ENCODE measurements around the gene BRICD5.

Gene BRICD5

DNA sequence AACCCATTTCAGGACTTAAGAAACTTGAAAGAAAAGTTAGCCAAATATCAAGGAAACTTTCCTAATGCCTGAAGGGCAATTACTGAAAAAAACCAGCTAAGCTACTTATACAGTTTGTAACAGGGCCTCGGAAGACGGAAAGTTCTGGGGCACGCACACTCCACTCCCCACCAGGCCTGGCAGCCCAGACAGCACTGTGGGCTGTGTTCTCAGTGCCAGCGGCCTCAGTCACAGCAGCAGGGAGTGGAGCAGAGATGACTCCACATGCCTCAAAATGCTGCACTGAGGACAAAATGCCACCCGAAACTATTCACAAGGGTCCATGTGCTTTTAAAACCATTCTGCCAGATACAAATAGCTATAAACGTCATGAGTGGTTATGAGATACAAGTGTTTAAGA, 47.1 kb upstream of the BRICD5 start:
- Histone ChIP-seq H3K4me3 (ENCODE audit: low read depth, low read length) (no peak overlapping the region), H3K9me3 (ENCODE audit: control insufficient read depth, insufficient read depth, low read depth, low read length) (no peaks in the 10 kb centered on the region), H3K27ac (ENCODE audit: extremely low read depth, low read depth, low read length) (no peak overlapping the region; the same call in 1 of the 2 replicates), H3K4me1 (ENCODE audit: control insufficient read depth, insufficient read depth, low read length) (no peaks in the 10 kb centered on the region), H3K36me3 (ENCODE audit: control insufficient read depth in 2 of 2, insufficient read depth in 1 of 2, low read length in 2 of 2) (peaks cover 66 to 100% of the 10 kb centered on the region in 2 experiments)
- CTCF ChIA-PET = interaction anchor here (0.6 to 1.0 kb wide), 2 partner anchors 244 to 1805 kb away, joined by 3 read pairs; no protein-coding TSS in a partner anchor
- POLR2A ChIA-PET = interaction anchor here (0.7 kb wide), 1 partner anchor 102 kb away, joined by 3 read pairs; the partner anchor contains the start of gene TRAF7
- TF ChIP-seq, protein P1, sequence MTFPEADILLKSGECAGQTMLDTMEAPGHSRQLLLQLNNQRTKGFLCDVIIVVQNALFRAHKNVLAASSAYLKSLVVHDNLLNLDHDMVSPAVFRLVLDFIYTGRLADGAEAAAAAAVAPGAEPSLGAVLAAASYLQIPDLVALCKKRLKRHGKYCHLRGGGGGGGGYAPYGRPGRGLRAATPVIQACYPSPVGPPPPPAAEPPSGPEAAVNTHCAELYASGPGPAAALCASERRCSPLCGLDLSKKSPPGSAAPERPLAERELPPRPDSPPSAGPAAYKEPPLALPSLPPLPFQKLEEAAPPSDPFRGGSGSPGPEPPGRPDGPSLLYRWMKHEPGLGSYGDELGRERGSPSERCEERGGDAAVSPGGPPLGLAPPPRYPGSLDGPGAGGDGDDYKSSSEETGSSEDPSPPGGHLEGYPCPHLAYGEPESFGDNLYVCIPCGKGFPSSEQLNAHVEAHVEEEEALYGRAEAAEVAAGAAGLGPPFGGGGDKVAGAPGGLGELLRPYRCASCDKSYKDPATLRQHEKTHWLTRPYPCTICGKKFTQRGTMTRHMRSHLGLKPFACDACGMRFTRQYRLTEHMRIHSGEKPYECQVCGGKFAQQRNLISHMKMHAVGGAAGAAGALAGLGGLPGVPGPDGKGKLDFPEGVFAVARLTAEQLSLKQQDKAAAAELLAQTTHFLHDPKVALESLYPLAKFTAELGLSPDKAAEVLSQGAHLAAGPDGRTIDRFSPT (tag by site-specific recombination; IDR thresholded peaks at IDR 0.05) = no peak
- TF ChIP-seq ZNF114 (tag by site-specific recombination; IDR thresholded peaks at IDR 0.05) (no peak), ZNF133 (tag by site-specific recombination; IDR thresholded peaks at IDR 0.05) (no peak), ZNF157 (tag by site-specific recombination; IDR thresholded peaks at IDR 0.05) (no peak), ZNF433 (tag by site-specific recombination; IDR thresholded peaks at IDR 0.05; ENCODE audit: low read depth) (no peak), ZNF555 (tag by site-specific recombination; conservative IDR thresholded peaks at IDR 0.05) (no peak), IKZF3 (tag by site-specific recombination; IDR thresholded peaks at IDR 0.05) (no peak), ZNF776 (tag by site-specific recombination; IDR thresholded peaks at IDR 0.05; ENCODE audit: borderline replicate concordance) (no peak), ZNF843 (tag by site-specific recombination; IDR thresholded peaks at IDR 0.05) (no peak)
- TF ChIP-seq, protein P2, sequence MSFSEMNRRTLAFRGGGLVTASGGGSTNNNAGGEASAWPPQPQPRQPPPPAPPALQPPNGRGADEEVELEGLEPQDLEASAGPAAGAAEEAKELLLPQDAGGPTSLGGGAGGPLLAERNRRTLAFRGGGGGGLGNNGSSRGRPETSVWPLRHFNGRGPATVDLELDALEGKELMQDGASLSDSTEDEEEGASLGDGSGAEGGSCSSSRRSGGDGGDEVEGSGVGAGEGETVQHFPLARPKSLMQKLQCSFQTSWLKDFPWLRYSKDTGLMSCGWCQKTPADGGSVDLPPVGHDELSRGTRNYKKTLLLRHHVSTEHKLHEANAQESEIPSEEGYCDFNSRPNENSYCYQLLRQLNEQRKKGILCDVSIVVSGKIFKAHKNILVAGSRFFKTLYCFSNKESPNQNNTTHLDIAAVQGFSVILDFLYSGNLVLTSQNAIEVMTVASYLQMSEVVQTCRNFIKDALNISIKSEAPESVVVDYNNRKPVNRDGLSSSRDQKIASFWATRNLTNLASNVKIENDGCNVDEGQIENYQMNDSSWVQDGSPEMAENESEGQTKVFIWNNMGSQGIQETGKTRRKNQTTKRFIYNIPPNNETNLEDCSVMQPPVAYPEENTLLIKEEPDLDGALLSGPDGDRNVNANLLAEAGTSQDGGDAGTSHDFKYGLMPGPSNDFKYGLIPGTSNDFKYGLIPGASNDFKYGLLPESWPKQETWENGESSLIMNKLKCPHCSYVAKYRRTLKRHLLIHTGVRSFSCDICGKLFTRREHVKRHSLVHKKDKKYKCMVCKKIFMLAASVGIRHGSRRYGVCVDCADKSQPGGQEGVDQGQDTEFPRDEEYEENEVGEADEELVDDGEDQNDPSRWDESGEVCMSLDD (tag by site-specific recombination; IDR thresholded peaks at IDR 0.05) = no peak
- TF ChIP-seq, protein P3, sequence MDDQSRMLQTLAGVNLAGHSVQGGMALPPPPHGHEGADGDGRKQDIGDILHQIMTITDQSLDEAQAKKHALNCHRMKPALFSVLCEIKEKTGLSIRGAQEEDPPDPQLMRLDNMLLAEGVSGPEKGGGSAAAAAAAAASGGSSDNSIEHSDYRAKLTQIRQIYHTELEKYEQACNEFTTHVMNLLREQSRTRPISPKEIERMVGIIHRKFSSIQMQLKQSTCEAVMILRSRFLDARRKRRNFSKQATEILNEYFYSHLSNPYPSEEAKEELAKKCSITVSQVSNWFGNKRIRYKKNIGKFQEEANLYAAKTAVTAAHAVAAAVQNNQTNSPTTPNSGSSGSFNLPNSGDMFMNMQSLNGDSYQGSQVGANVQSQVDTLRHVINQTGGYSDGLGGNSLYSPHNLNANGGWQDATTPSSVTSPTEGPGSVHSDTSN (CRISPR knock-in tag; IDR thresholded peaks at IDR 0.05) = no peak

DNA sequence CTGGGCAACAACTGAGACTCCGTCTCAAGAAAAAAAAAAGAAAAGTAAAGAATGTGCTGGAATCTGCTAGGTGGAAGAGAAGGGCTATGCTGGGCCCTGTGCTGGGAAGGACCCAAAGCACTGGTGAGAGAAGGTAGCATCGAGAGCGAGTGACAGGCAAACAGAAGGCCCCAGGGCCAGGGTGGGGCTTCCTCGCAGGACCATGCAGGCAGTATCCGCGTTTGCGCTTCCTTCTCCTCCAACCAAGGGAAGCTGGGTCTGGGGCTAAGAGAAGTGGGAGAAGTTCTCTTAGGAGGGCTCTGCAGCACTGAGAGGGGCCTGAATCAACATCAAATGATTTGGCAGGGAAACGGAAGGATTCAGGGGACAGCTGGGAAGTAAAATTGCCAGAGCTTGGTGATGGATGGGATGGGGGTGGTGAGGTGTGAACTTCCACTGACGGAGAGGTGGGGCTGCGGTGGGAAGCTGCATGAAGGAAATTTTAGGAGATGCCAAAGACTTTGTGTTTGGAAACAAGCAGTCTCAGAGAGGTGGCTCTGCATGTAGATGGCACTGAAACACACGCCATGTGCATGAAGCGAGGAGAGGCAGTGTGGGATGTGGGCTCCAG, 46.0 kb upstream of the BRICD5 start:
- POLR2A ChIA-PET = interaction anchor here (1.4 kb wide), 1 partner anchor 61 kb away, joined by 4 read pairs; no protein-coding TSS in a partner anchor
- Histone ChIP-seq H3K36me3 (ENCODE audit: control insufficient read depth in 2 of 2, insufficient read depth in 1 of 2, low read length in 2 of 2) (peaks cover 59 to 94% of the 10 kb centered on the region in 2 experiments), H3K4me1 (ENCODE audit: control insufficient read depth, insufficient read depth, low read length) (peaks cover 7% of the 10 kb centered on the region), H3K9me3 (ENCODE audit: control insufficient read depth, insufficient read depth, low read depth, low read length) (no peaks in the 10 kb centered on the region), H3K27ac (ENCODE audit: extremely low read depth, low read depth, low read length) (no peak overlapping the region), H3K4me3 (ENCODE audit: low read depth, low read length) (no peak overlapping the region)
- TF ChIP-seq ZNF626 (tag by site-specific recombination; IDR thresholded peaks at IDR 0.05) (no peak), ZNF248 (tag by site-specific recombination; IDR thresholded peaks at IDR 0.05) (no peak), OSR2 (tag by site-specific recombination; IDR thresholded peaks at IDR 0.05) (no peak), ZNF600 (tag by site-specific recombination; IDR thresholded peaks at IDR 0.05) (0 out of 2 replicates have a peak, but pooled peaks have one; percentile 6), WT1 (tag by site-specific recombination; IDR thresholded peaks at IDR 0.05) (no peak), ZNF2 (tag by site-specific recombination; IDR thresholded peaks at IDR 0.05) (no peak)
- CTCF ChIA-PET = interaction anchor here (0.6 to 0.7 kb wide), 2 partner anchors 217 to 329 kb away, joined by 3 to 6 read pairs; no protein-coding TSS in a partner anchor
